Osteocyte (in vitro differentiated cells): ENCODE data around the gene ANKS1A. TPM values are rescaled to one million over a fixed set of nuclear protein-coding genes. Genes with fewer than 3 reads are reported as not detected.
"Not testable (repeated sequence)": the region's sequence is repeated elsewhere in the genome, so short reads cannot be mapped to it uniquely, and the experiment has no call there.

Experiments used
- DNase-seq: peaks from one replicate; pipeline ENCODE4 v3.0.0; 2021; ENCODE audit warnings: mixed read lengths; ENCODE audit not compliant: unreplicated experiment; ENCODE audit errors: extremely low spot score
- H3K27ac Mint-ChIP-seq: one replicate; pipeline ENCODE4 v1.8.0; 2021; ENCODE audit warnings: mild to moderate bottlenecking, mixed read lengths; ENCODE audit not compliant: unreplicated experiment
- H3K27me3 Mint-ChIP-seq: one replicate; pipeline ENCODE4 v1.8.0; 2021; ENCODE audit warnings: mixed read lengths; ENCODE audit not compliant: unreplicated experiment
- H3K36me3 Mint-ChIP-seq: one replicate; pipeline ENCODE4 v1.8.0; 2021; ENCODE audit warnings: mixed read lengths; ENCODE audit not compliant: unreplicated experiment
- H3K4me1 Mint-ChIP-seq: one replicate; pipeline ENCODE4 v1.8.0; 2021; ENCODE audit warnings: mixed read lengths; ENCODE audit not compliant: unreplicated experiment
- H3K4me3 Mint-ChIP-seq: one replicate; pipeline ENCODE4 v1.8.0; 2021; ENCODE audit warnings: mild to moderate bottlenecking, moderate library complexity, mixed read lengths; ENCODE audit not compliant: unreplicated experiment
- H3K9me3 Mint-ChIP-seq: one replicate; pipeline ENCODE4 v1.8.0; 2021; ENCODE audit warnings: mixed read lengths; ENCODE audit not compliant: unreplicated experiment
- CTCF ChIP-seq: fragments of 200-600 bp; sonication (generic); IDR thresholded peaks from 2 replicates; pipeline ENCODE4 v1.5.0; 2021; ENCODE audit warnings: antibody characterized with exemption, mild to moderate bottlenecking, moderate library complexity
- total RNA-seq: library from RNA; stranded (reverse); gene quantifications from 2 replicates; pipeline ENCODE4 v1.2.1, GENCODE V29; 2021

ANKS1A gene
- total RNA-seq, 1 donor from 2014 or later, result 15.5 TPM

GRCh38 chr6:35094183-35094582, 205.1 kb downstream of the ANKS1A start:
- H3K27me3 Mint-ChIP-seq, result no peaks in the 10 kb centered on the region
- peaks cover 74% of the 10 kb centered on the region for H3K4me1 Mint-ChIP-seq

GRCh38 chr6:35096129-35096862, 207.2 kb downstream of the ANKS1A start:
- Mint-ChIP-seq H3K9me3 (no peaks in the 10 kb centered on the region), H3K4me1 (peaks cover 57% of the 10 kb centered on the region), H3K27me3 (no peaks in the 10 kb centered on the region), H3K4me3 (no peak overlapping the region), H3K36me3 (peaks cover 2% of the 10 kb centered on the region), H3K27ac (peak overlapping the region; percentile 74)
- no peak for TF ChIP-seq CTCF
- no peak for DNase-seq

More at GRCh38 chr6:35094183-35094582, 205.1 kb downstream of the ANKS1A start:
- Mint-ChIP-seq H3K36me3 (peaks cover 15% of the 10 kb centered on the region), H3K9me3 (no peaks in the 10 kb centered on the region), H3K4me3 (no peak overlapping the region), H3K27ac (no peak overlapping the region)
- no peak for TF ChIP-seq CTCF
- DNase-seq, result no peak

- Mint-ChIP-seq H3K4me3 (no peak overlapping the region), H3K9me3 (peaks cover 3% of the 10 kb centered on the region), H3K27ac (no peak overlapping the region), H3K36me3 (no peaks in the 10 kb centered on the region), H3K27me3 (no peaks in the 10 kb centered on the region), H3K4me1 (peaks cover 29% of the 10 kb centered on the region)
- DNase-seq, result no peak
- no peak for TF ChIP-seq CTCF
Observed at GRCh38 chr6:35099116-35099515, 210.1 kb downstream of the ANKS1A start.

- no peak for TF ChIP-seq CTCF
- H3K27ac Mint-ChIP-seq, result no peak overlapping the region
- no peak for DNase-seq
- H3K4me1 Mint-ChIP-seq, result no peaks in the 10 kb centered on the region
- H3K27me3 Mint-ChIP-seq, result no peaks in the 10 kb centered on the region
- H3K4me3 Mint-ChIP-seq, result no peak overlapping the region
- H3K36me3 Mint-ChIP-seq, result peaks cover 4% of the 10 kb centered on the region
- peaks cover 11% of the 10 kb centered on the region for H3K9me3 Mint-ChIP-seq
Observed at GRCh38 chr6:35105078-35105477, 216.0 kb downstream of the ANKS1A start.

GRCh38 chr6:35106061-35106460, 217.0 kb downstream of the ANKS1A start:
- H3K27me3 Mint-ChIP-seq, H3K4me1 Mint-ChIP-seq, H3K27ac Mint-ChIP-seq, H3K36me3 Mint-ChIP-seq, H3K4me3 Mint-ChIP-seq, DNase-seq: not testable (repeated sequence)
- peaks cover 11% of the 10 kb centered on the region for H3K9me3 Mint-ChIP-seq

- H3K36me3 Mint-ChIP-seq, H3K4me3 Mint-ChIP-seq, H3K4me1 Mint-ChIP-seq, H3K27me3 Mint-ChIP-seq, DNase-seq, H3K27ac Mint-ChIP-seq: not testable (repeated sequence)
- peaks cover 15% of the 10 kb centered on the region for H3K9me3 Mint-ChIP-seq
Observed at GRCh38 chr6:35107208-35107607, 218.2 kb downstream of the ANKS1A start.

GRCh38 chr6:35107761-35108160, 218.7 kb downstream of the ANKS1A start:
- H3K36me3 Mint-ChIP-seq, H3K27ac Mint-ChIP-seq, H3K4me3 Mint-ChIP-seq, H3K27me3 Mint-ChIP-seq, DNase-seq, H3K4me1 Mint-ChIP-seq: not testable (repeated sequence)
- peaks cover 18% of the 10 kb centered on the region for H3K9me3 Mint-ChIP-seq
